NOMO-1 (cell line): ENCODE measurements around the gene ADGRB3.

Experiments
- DNase-seq, 2 experiments: peaks; one replicate each; lab custom pipeline; 2025; ENCODE audit not compliant: unreplicated experiment in 2 of 2; lab: John Stamatoyannopoulos, UW

The ADGRB3 gene

GRCh38 chr6:69012211-69012610 lies 377.1 kb downstream of the ADGRB3 start:
- no peak for DNase-seq

GRCh38 chr6:69012876-69013275 lies 377.8 kb downstream of the ADGRB3 start:
- no peak for DNase-seq

DNA sequence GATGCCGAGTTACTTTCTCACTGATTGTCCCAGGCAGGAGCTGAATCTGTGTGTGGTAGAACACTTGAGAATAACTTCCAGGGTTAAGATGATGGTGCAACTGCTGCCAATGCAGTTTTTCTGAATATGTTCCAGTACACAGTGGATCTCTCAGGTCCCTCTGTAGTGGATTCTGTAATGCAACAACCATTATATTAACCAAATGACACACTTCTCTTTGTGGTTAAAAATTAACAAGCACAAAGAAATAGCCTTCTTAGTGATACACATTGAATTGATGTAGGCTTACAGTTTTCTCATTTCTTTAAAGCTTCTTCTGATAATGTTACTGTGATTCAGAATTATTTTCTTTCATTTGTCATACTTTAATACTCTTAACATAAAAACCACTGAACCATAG lies 383.8 kb downstream of the ADGRB3 start:
- DNase-seq, result no peak

- DNase-seq, result no peak
These were observed 384.8 kb downstream of the ADGRB3 start for GRCh38 chr6:69019832-69020231.

GRCh38 chr6:69022993-69023392 lies 387.9 kb downstream of the ADGRB3 start:
- no peak for DNase-seq

GRCh38 chr6:69026243-69026642 lies 391.2 kb downstream of the ADGRB3 start:
- peak in 1 of 2 experiments; percentile 18 for DNase-seq

DNA sequence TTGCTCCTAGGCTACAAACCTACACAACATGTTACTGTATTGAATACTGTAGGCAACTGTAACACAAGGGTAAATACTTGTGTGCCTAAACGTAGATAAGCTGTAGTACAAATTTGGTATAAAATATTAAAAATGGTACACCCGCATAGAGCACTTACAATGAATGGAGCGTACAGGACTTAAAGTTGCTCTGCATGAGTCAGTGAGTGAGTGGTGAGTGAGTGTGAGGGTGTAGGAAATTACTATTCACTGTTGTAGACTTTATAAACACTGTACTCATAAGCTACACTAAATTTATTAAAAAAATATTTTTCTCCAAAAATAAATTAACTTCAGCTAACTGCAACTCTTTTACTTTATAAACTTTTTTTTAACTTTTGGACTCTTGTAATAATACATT lies 391.6 kb downstream of the ADGRB3 start:
- no peak for DNase-seq

DNA sequence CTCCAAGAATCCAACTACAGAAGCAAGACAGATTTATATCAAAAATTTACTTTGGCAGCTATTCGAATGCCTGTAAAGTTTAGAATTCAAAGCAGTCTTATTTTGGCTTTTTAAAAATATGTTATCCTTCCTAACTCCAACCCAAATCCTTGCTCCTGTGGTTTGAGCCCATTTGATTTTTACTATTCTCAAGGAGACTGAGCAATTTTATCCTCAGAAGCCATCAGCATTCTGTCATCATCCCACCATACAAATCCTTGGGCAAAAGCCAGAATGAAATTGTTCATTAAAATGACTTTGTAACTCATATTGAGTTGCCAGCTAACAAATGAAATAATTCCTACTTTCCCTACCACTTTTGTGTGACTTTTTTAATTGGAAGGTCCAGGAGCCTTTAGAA lies 392.8 kb downstream of the ADGRB3 start:
- DNase-seq, result no peak

- DNase-seq, result no peak
These were observed 403.8 kb downstream of the ADGRB3 start for GRCh38 chr6:69038841-69039240.

DNA sequence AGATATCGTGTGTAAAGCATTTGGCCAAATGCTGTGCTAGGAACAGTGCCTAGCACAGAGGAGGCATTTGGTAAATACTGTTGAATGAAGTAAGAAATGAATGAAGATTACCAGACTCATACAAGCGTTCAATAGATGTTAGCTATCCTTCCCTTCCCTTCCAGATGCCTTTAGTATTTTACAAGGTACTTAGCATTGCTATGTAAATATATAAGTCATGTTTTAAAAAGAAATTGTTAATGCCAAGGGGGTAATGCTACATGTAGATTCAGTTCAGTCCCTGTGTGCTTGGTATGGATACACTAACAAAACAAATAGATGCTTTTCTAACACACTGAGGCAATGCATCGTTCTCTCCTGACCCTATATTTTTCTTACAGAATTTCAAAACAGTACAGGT lies 407.2 kb downstream of the ADGRB3 start:
- DNase-seq, result no peak

DNA sequence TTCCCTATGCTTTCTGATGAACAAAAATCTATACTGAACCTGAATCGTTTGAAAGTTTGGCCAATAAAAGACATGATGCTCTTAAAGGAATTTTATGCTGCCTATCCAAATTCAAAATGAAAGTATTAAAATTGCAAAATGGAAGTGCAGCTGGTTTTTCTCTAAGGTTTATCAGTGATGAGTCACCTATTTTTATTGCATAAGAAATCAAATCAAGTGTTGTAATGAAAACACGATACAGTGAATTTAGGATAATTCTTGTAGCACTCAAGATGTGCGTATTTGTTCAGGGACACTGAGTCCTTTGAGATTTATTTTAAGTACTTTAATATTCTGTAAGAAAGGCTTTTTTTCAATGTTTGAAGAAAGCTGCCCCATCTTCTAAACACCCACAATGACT lies 409.5 kb downstream of the ADGRB3 start:
- DNase-seq, result no peak

DNA sequence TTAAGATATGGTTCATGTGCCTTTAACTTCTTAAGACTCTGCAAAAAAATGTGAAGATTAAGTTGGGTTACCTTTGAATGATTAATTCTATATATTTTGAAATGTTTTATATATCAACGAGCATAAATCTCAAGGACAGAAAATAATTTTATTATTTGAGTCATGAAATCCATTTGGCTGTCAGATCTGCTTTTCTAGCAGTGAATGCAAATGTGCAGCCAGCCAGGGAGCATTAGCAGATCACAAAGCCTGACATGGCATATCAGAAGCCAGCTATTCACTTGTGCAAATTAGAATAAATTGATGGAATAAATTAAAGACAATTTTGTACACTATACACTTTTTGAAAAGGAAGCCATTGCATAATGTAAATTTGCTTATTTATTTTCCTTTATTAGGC lies 424.3 kb downstream of the ADGRB3 start:
- DNase-seq, result no peak

GRCh38 chr6:69061066-69061465 lies 426.0 kb downstream of the ADGRB3 start:
- DNase-seq, result no peak

- DNase-seq, result no peak
These were observed 428.3 kb downstream of the ADGRB3 start for GRCh38 chr6:69063401-69063800.

DNA sequence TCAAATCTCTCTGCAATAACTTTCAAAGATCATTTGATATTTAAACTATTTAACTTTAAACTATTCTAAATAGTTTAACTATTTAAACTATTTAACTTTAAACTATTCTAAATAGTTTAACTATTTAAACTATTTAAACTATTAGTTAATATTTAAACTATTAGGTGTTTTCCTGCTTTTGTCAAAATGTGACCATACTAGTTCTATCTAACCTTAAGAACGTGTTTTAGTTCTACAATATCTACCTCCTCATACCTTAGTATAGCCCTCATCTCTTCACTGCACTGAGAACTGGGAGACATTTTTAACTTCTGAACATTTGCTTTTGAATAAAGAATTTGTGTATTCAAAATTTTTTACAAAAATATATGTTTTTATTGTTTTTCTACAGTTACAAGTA lies 429.1 kb downstream of the ADGRB3 start:
- no peak for DNase-seq

- DNase-seq, result no peak
These were observed 434.8 kb downstream of the ADGRB3 start for GRCh38 chr6:69069881-69070280.

DNA sequence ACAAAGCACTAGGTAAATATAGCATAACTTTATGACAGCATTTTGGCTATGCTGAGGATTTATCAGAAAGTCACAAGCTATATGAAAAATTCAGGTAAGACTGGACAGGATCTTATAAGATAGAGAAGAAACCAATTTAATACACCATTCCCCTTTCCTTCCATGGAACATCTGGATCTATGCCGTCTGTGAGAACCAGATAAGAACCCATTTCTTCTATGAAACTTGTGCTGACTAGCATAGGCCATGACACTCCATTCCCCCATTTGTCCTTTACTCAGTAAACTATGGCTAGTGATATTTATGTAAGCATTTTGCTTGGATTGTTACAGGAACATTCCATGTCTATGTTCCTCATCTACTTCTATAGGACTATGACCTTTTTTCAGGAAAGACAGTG lies 437.7 kb downstream of the ADGRB3 start:
- no peak for DNase-seq

DNA sequence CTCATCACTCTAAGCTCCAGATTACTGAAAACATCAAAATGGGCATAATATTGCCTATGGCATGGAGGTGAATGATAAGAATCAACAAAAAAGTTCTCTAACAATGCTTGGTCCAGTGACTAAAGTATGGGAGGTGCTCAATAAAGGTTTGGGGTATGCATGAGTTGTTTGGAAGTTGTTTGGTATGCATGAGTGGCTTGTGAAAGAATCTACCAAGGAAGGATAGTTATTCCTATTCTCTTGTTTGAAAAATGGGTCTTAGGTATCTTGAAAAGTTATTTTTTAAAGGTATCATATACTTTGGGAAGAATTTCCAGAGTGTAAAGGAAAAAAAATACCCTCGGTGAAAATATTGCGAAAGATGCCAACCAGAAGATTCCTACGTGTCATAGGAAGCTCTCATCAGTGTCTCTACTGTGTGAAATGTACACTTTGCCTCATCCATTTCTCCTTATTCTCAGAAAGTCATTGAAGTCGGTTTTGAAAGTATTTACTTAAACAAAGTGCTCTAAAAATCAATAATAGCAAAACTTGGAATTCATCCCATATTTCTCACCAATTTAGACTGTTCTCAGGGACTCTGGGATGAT lies 449.8 kb downstream of the ADGRB3 start:
- DNase-seq, result no peak

- no peak for DNase-seq
These were observed 451.6 kb downstream of the ADGRB3 start for GRCh38 chr6:69086689-69087088.

DNA sequence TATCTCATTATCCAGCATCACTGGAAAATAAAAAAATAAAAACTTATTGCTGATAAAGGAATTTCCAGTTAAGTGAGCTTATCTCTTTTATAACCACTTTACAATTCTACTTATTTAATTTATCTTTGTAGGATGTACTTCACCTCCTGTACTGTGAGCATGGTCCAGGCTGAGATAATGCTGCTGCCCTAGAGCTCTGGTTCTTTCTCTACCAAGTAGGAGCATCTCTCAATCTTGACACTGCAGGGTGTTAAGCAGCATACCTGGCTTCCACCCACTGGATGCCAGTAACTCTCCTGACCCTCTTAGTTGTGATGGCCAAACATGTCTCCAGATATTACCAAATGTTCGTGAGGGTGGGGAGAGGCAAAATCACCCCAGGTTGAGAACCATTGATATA lies 454.5 kb downstream of the ADGRB3 start:
- no peak for DNase-seq

GRCh38 chr6:69090132-69090531 lies 455.1 kb downstream of the ADGRB3 start:
- DNase-seq, result no peak

DNA sequence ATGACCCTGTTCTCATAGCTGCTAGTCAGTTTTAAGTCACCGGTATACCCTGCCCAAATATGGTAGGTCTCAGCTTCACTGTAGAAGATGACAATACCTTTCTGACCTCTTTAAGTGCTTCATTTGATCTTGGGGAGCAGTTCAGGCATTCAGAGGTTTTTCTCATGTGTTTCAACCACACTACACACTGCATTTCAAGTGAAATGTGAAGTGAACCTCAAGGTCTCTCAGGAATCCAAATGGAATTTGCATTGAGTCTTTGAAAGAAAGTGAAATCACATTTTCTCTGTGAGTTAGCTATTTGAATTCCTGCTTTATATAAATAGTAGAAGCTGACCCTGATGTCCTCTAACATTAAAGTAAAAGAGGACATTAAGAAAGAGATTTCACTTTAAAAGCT lies 461.6 kb downstream of the ADGRB3 start:
- DNase-seq, result no peak

DNA sequence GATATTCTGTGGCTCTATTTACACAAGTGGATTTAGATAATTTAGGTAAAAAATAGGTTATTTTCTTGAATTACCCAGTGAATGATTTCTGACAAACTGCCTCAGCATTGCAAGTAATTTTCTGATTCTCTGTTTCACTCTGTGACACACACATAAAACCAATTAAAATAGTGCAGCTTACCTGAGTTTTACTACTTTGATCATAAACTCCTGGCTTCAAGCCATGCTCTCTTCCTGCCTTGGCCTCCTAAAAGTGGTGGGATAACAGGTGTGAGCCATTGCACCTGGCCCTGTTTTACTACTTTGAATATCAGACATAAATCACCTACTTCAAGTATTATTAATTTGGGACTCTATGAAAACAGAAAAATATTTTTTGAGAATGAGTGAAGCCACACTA lies 462.9 kb downstream of the ADGRB3 start:
- no peak for DNase-seq
